ENCODE data around the gene SLC25A23.
"Not testable (repeated sequence)": the region's sequence is repeated elsewhere in the genome, so short reads cannot be mapped to it uniquely, and the experiment has no call there.

GRCh38 chr19:6400062-6400944 lies 59.3 kb downstream of the SLC25A23 start:
- not testable (repeated sequence) for TF ChIP-seq POLR2A, CTCF, POLR2AphosphoS5 (IDR thresholded peaks at IDR 0.05)
